ENCODE results near the gene TIGD7. TPM values are rescaled to one million over a fixed set of nuclear protein-coding genes. Genes with fewer than 3 reads are reported as not detected.

TIGD7 gene
- total RNA-seq, 1 experiment from 2014 or later, result 0.49 TPM

GRCh38 chr16:3268294-3268693 is 36.9 kb downstream of the TIGD7 start:
- TF ChIP-seq ZNF274 (IDR thresholded peaks at IDR 0.05; ENCODE audit: low read depth, low read length) (no peak), EZH2 (IDR thresholded peaks at IDR 0.05) (no peak), CEBPB (IDR thresholded peaks at IDR 0.05; ENCODE audit: low read depth) (no peak), JUND (IDR thresholded peaks at IDR 0.05) (no peak), SRF (IDR thresholded peaks at IDR 0.05; ENCODE audit: low read depth) (no peak), ZFX (IDR thresholded peaks at IDR 0.05) (no peak), YY1 (IDR thresholded peaks at IDR 0.05; ENCODE audit: extremely low read depth, insufficient replicate concordance, low read depth, low read length) (no peak), POLR2AphosphoS5 (IDR thresholded peaks at IDR 0.05; ENCODE audit: low read depth, low read length) (no peak), RAD21 (IDR thresholded peaks at IDR 0.05; ENCODE audit: low read depth) (no peak), SP1 (IDR thresholded peaks at IDR 0.05; ENCODE audit: low read depth) (no peak), TCF7L2 (IDR thresholded peaks at IDR 0.05; ENCODE audit: borderline replicate concordance, extremely low read depth, insufficient read depth, insufficient read length) (no peak), CBX3 (IDR thresholded peaks at IDR 0.05; ENCODE audit: low read depth) (no peak)
- TF ChIP-seq, protein P1, sequence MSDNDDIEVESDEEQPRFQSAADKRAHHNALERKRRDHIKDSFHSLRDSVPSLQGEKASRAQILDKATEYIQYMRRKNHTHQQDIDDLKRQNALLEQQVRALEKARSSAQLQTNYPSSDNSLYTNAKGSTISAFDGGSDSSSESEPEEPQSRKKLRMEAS (IDR thresholded peaks at IDR 0.05), result no peak
- TF ChIP-seq, protein P2, sequence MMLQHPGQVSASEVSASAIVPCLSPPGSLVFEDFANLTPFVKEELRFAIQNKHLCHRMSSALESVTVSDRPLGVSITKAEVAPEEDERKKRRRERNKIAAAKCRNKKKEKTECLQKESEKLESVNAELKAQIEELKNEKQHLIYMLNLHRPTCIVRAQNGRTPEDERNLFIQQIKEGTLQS (IDR thresholded peaks at IDR 0.05), result no peak
- TF ChIP-seq, protein P3, sequence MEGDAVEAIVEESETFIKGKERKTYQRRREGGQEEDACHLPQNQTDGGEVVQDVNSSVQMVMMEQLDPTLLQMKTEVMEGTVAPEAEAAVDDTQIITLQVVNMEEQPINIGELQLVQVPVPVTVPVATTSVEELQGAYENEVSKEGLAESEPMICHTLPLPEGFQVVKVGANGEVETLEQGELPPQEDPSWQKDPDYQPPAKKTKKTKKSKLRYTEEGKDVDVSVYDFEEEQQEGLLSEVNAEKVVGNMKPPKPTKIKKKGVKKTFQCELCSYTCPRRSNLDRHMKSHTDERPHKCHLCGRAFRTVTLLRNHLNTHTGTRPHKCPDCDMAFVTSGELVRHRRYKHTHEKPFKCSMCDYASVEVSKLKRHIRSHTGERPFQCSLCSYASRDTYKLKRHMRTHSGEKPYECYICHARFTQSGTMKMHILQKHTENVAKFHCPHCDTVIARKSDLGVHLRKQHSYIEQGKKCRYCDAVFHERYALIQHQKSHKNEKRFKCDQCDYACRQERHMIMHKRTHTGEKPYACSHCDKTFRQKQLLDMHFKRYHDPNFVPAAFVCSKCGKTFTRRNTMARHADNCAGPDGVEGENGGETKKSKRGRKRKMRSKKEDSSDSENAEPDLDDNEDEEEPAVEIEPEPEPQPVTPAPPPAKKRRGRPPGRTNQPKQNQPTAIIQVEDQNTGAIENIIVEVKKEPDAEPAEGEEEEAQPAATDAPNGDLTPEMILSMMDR (IDR thresholded peaks at IDR 0.05 in 2 of 3, conservative IDR thresholded peaks at IDR 0.05 in 1 of 3; ENCODE audit: borderline replicate concordance in 1 of 3, insufficient read depth in 1 of 3, low read depth in 2 of 3, low read length in 2 of 3), result no peak
- Histone ChIP-seq H3K9me2 (ENCODE audit: insufficient read depth) (no peaks in the 10 kb centered on the region), H3K27me3 (ENCODE audit: insufficient read depth, low read length) (no peaks in the 10 kb centered on the region), H3K9me3 (ENCODE audit: control insufficient read depth in 1 of 2, insufficient read depth in 1 of 2, low read depth in 1 of 2, low read length in 2 of 2) (no peaks in the 10 kb centered on the region; a peak in 1 of 4 replicates), H3K79me2 (ENCODE audit: insufficient read depth, low read length) (no peaks in the 10 kb centered on the region), H3K4me3 (replicated peaks in 1 of 2; ENCODE audit: low read depth in 1 of 2, low read length in 2 of 2) (no peak overlapping the region), H2AFZ (ENCODE audit: low read depth, low read length, poor library complexity, severe bottlenecking) (no peak overlapping the region), H3K27ac (ENCODE audit: low read depth, low read length) (no peak overlapping the region), H3K9ac (ENCODE audit: low read length) (no peak overlapping the region), H3K4me2 (ENCODE audit: low read length) (no peak overlapping the region), H3K36me3 (ENCODE audit: control insufficient read depth in 1 of 2, insufficient read depth in 2 of 2, low read length in 2 of 2) (no peaks in the 10 kb centered on the region), H4K20me1 (ENCODE audit: insufficient read depth) (no peaks in the 10 kb centered on the region), H3K4me1 (ENCODE audit: control insufficient read depth in 1 of 2, insufficient read depth in 2 of 2, low read length in 2 of 2) (peaks cover 4 to 18% of the 10 kb centered on the region in 2 experiments)
- no peak for DNase-seq (ENCODE audit: low read depth, low spot score)
- ChIA-PET RAD21 (ENCODE audit: low non-redundant PET in 1 of 2, low total read pairs in 2 of 2, uncharacterized antibody in 2 of 2, unreplicated experiment in 2 of 2) (no interaction called here), POLR2A (interaction anchor here (1.2 kb wide), 1 partner anchor 8 kb away, joined by 3 read pairs; no protein-coding TSS in a partner anchor), CTCF (interaction anchor here (1.8 to 1.9 kb wide), 2 partner anchors 15 to 176 kb away, joined by 4 to 15 read pairs; partner anchors contain the start of genes NAA60 and ZNF263)
- intact Hi-C loops (cut with micrococcal nuclease), result loop anchor here (10.0 kb wide), 1 partner anchor 177 kb away; the partner anchor contains the start of genes NAA60 and ZNF597
- no TSS peak for BruUV-seq (replicated peaks)
- ATAC-seq, result no peak

Data from HCT116 (cell line).